ENCODE data around the gene SF3B4.

The SF3B4 gene

DNA sequence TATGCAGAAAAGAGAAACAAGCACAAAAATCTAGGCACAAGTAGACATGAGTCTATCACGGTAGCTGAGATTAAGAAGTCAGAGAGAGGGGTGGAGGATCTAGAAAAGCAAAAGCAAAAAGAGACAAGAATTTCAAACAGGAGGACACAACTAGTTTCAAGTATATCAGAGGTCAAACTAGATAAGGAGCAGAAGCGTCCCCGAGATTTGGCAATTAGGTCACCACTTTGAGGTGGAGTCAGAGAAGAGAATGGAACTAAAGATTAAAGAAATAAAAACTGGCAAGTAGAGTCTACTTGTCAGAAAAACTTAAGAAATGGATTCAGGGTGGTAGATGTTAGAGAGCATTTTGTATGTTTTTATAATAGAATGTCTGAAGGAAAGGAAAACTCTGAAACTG lies 2.3 kb downstream of the SF3B4 start:
- TF ChIP-seq, protein P1, sequence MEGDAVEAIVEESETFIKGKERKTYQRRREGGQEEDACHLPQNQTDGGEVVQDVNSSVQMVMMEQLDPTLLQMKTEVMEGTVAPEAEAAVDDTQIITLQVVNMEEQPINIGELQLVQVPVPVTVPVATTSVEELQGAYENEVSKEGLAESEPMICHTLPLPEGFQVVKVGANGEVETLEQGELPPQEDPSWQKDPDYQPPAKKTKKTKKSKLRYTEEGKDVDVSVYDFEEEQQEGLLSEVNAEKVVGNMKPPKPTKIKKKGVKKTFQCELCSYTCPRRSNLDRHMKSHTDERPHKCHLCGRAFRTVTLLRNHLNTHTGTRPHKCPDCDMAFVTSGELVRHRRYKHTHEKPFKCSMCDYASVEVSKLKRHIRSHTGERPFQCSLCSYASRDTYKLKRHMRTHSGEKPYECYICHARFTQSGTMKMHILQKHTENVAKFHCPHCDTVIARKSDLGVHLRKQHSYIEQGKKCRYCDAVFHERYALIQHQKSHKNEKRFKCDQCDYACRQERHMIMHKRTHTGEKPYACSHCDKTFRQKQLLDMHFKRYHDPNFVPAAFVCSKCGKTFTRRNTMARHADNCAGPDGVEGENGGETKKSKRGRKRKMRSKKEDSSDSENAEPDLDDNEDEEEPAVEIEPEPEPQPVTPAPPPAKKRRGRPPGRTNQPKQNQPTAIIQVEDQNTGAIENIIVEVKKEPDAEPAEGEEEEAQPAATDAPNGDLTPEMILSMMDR (conservative IDR thresholded peaks at IDR 0.05), result no peak
- TF ChIP-seq ZFX (IDR thresholded peaks at IDR 0.05), result no peak
- no peak overlapping the region for H3K27ac ChIP-seq

GRCh38 chr1:149923626-149924025 lies 4.0 kb downstream of the SF3B4 start:
- TF ChIP-seq, protein P1 (conservative IDR thresholded peaks at IDR 0.05), result no peak
- TF ChIP-seq ZFX (IDR thresholded peaks at IDR 0.05), result no peak
- no peak overlapping the region for H3K27ac ChIP-seq

- H3K27ac ChIP-seq, result no peak within 1 kb of the TSS
- no peak for TF ChIP-seq ZFX (IDR thresholded peaks at IDR 0.05)
- TF ChIP-seq, protein P1 (conservative IDR thresholded peaks at IDR 0.05), result no peak
Observed at GRCh38 chr1:149917571-149918144, 9.9 kb downstream of the SF3B4 start, which contains the start of gene SV2A. TSS of gene SV2A (minus strand) at chr1:149917844. CDS start at chr1:149913840, 4,004 bp downstream.

- no peak overlapping the region for H3K27ac ChIP-seq
- no peak for TF ChIP-seq ZFX (IDR thresholded peaks at IDR 0.05)
- TF ChIP-seq, protein P1 (conservative IDR thresholded peaks at IDR 0.05), result no peak
Observed at GRCh38 chr1:149916898-149917252, 10.7 kb downstream of the SF3B4 start.

DNA sequence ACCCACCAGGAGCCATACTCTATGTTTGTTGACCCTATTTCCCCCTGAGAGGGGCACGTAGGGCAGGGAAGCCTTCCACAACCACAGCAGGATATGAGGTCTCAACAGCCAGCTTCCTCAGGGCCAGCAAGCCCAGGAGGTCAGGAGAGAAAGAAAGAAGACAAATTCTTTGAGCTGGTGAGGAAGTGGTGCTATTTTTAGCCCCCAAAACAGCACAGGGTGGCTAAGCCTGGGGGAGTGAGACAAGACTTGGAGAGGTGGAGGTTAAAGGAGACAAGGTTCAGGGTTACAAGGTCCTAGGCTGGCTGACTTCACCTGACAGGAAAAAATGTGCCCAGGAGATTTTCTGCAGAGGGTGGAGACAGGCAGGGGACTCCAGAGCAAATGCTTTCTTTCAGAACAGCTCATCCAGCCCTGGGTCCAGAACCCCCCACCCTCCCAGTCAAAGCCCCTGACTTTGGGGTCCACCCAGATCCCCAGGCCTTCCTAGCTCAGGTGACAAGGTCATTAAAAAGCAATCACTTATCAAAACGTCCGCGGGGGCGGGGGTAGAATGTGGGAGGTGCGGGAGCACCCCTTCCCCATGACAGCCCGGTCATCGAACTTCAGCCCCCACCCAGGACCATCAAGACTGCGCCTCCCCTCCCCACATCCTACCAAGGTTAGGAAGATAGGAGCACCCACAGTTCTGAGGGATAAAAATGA lies 11.3 kb downstream of the SF3B4 start:
- no peak for TF ChIP-seq ZFX (IDR thresholded peaks at IDR 0.05)
- TF ChIP-seq, protein P1 (conservative IDR thresholded peaks at IDR 0.05), result no peak
- H3K27ac ChIP-seq, result no peak overlapping the region

DNA sequence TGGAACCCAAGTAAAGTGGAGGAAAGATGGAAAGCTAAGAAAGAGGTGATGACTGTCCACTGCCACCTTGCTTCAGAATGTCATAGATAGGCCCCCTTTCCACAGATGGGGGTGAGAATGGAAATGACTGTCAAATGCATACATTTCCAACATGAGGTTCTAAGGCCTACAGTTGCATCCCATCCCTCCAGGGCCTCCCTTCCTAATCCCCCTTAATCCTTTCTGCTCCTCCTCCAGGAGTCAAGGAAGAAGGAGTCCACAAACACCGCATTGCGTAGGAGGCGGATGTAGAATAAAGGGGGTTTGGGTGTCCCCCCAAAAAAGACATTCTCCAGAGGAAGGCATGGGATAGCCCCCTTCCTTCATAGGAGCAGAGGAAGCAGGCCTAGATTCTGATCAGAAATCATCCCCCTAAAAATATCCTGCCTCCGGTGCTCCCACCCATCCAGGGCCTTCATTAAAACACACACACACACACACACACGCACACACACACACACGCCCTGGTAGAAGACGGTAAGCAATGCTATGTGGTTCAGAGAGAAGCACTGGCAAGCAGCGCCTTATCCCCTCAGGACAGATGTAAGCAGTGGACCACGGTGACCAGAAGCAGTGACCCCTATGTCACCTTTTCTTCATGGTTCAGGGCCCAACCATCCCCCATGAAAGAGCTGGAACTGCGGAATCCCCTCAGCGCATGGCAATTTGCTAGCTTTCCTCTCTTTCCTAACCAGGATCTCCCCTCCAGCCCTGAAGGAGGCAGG lies 12.0 kb downstream of the SF3B4 start:
- no peak overlapping the region for H3K27ac ChIP-seq

More for the DNA sequence above, 12.0 kb downstream of the SF3B4 start:
- TF ChIP-seq, protein P1 (conservative IDR thresholded peaks at IDR 0.05), result no peak
- no peak for TF ChIP-seq ZFX (IDR thresholded peaks at IDR 0.05)
